DOHH2 (cell line): Measurements from ENCODE around the gene EMP1.

Source experiments
- EZH2phosphoT487 ChIP-seq: fragments of 200-600 bp; sonication (generic); IDR thresholded peaks from 2 replicates; pipeline ENCODE4 v1.6.1; 2017; ENCODE audit warnings: borderline replicate concordance, mild to moderate bottlenecking, antibody characterized with exemption, low read length, moderate library complexity, mixed read lengths
- TF ChIP-seq, protein P1 (sequence below): fragments of 200-600 bp; sonication (generic); IDR thresholded peaks from one replicate; pipeline ENCODE4 v1.5.1; 2014; ENCODE audit warnings: antibody characterized with exemption, mild to moderate bottlenecking, low read depth, low read length; ENCODE audit not compliant: poor library complexity, severe bottlenecking

DNA sequence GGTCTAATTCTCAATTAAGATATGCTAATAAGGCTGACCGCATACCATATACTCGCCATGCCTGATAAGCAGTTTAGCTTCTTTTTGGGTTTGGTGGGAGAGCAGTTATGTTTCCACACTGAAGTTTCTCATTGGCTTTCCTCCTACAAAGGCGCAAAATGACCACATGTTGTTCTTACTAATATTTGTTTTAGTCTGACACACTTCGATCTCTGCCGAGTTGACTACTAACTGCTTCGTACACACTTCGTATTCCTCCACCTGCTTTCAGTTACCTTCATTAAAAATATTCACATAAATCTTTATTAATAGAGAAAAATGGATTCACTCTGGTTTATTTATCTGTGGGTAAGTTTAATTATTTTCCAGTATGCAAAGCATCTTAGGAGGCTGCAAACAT, 41.7 kb downstream of the EMP1 start:
- TF ChIP-seq, protein P1, sequence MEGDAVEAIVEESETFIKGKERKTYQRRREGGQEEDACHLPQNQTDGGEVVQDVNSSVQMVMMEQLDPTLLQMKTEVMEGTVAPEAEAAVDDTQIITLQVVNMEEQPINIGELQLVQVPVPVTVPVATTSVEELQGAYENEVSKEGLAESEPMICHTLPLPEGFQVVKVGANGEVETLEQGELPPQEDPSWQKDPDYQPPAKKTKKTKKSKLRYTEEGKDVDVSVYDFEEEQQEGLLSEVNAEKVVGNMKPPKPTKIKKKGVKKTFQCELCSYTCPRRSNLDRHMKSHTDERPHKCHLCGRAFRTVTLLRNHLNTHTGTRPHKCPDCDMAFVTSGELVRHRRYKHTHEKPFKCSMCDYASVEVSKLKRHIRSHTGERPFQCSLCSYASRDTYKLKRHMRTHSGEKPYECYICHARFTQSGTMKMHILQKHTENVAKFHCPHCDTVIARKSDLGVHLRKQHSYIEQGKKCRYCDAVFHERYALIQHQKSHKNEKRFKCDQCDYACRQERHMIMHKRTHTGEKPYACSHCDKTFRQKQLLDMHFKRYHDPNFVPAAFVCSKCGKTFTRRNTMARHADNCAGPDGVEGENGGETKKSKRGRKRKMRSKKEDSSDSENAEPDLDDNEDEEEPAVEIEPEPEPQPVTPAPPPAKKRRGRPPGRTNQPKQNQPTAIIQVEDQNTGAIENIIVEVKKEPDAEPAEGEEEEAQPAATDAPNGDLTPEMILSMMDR = no peak
- no peak for TF ChIP-seq EZH2phosphoT487
